ENCODE results near the gene PID1.

Gene PID1

DNA sequence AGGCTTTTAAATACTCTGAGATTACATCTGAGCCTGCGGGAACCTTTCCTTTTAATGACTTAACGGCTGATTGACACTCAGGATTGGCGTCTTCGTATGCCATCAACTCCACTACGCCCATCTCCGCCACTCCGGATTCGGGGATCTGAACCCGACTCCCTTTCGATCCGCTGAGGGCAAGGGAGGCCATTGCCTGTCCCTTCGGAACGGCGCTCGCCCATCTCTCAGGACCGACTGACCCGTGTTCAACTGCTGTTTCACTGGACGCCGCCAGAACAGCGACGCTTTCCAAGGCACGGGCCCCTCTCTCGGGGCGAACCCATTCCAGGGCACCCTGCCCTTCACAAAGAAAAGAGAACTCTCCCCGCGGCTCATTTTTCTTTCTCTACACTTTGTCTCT, 90.4 kb downstream of the PID1 start:
- TF ChIP-seq ZNF274 (IDR thresholded peaks at IDR 0.05; ENCODE audit: low read depth, low read length) = no peak
- no peak for TF ChIP-seq YY1 (IDR thresholded peaks at IDR 0.05; ENCODE audit: insufficient read depth, insufficient read length)
- no peak for TF ChIP-seq SUZ12 (IDR thresholded peaks at IDR 0.05; ENCODE audit: extremely low read depth, insufficient read depth, insufficient read length)
- DNase-seq (ENCODE audit: low read depth, low spot score) = no peak
- no peaks in the 10 kb centered on the region for H3K27me3 ChIP-seq (ENCODE audit: insufficient read depth, insufficient read length)
- no peaks in the 10 kb centered on the region for H3K9me3 ChIP-seq (ENCODE audit: insufficient read depth, low read length)
- H3K36me3 ChIP-seq (ENCODE audit: insufficient read depth, insufficient read length, low read length) = no peaks in the 10 kb centered on the region
- no peak overlapping the region for H3K9ac ChIP-seq (ENCODE audit: insufficient read length, low read depth)
- H3K4me3 ChIP-seq (ENCODE audit: insufficient read length, low read depth) = no peak overlapping the region
- H3K4me1 ChIP-seq (ENCODE audit: insufficient read depth, insufficient read length) = no peaks in the 10 kb centered on the region

DNA sequence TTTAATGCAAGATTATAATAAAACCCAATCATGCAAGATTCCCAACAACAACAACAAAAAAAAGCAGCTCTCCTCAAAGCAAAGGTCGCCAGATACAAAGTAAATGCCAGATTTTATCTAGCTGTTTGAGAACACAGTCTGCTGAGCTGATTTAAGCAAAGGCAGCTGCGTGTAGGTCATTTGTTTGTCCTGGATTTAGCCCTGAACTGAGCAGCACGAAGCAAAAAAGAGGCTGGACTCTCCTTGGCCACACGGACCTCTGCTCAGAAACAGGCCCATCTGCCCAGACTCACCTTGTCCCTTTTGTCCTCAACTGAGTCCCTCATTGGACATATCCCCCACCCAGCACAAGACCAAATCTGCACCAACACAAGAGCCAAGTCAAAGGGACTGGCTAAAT, 91.5 kb downstream of the PID1 start:
- H3K36me3 ChIP-seq (ENCODE audit: insufficient read depth, insufficient read length, low read length) = no peaks in the 10 kb centered on the region
- no peak overlapping the region for H3K4me3 ChIP-seq (ENCODE audit: insufficient read length, low read depth)
- H3K9ac ChIP-seq (ENCODE audit: insufficient read length, low read depth) = no peak overlapping the region
- DNase-seq (ENCODE audit: low read depth, low spot score) = no peak
- no peaks in the 10 kb centered on the region for H3K27me3 ChIP-seq (ENCODE audit: insufficient read depth, insufficient read length)
- no peaks in the 10 kb centered on the region for H3K9me3 ChIP-seq (ENCODE audit: insufficient read depth, low read length)
- no peaks in the 10 kb centered on the region for H3K4me1 ChIP-seq (ENCODE audit: insufficient read depth, insufficient read length)
- TF ChIP-seq ZNF274 (IDR thresholded peaks at IDR 0.05; ENCODE audit: low read depth, low read length) (no peak), SUZ12 (IDR thresholded peaks at IDR 0.05; ENCODE audit: extremely low read depth, insufficient read depth, insufficient read length) (no peak), YY1 (IDR thresholded peaks at IDR 0.05; ENCODE audit: insufficient read depth, insufficient read length) (no peak)

DNA sequence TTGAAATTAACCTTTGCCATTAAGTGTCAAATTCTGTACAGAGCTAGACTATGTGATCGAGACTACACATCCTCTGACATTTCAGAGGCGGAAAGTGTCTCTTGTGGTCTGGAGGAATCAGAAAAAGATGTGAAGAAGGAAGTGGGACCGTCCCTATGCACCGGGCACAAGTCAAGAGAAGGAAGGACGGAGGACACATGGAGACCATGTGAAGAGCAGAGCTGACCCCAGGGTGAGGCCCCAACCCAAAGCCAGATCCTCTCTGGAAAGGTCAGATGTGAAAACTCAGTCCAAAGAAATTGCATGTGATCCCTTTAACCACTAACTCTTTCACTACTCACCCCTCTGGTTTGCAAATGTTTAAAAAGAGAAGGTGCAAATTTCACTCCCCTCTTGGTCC, 92.4 kb downstream of the PID1 start:
- Histone ChIP-seq H3K4me3 (ENCODE audit: insufficient read length, low read depth) (no peak overlapping the region), H3K9me3 (ENCODE audit: insufficient read depth, low read length) (no peaks in the 10 kb centered on the region), H3K36me3 (ENCODE audit: insufficient read depth, insufficient read length, low read length) (no peaks in the 10 kb centered on the region), H3K9ac (ENCODE audit: insufficient read length, low read depth) (no peak overlapping the region), H3K27me3 (ENCODE audit: insufficient read depth, insufficient read length) (no peaks in the 10 kb centered on the region), H3K4me1 (ENCODE audit: insufficient read depth, insufficient read length) (no peaks in the 10 kb centered on the region)
- TF ChIP-seq YY1 (IDR thresholded peaks at IDR 0.05; ENCODE audit: insufficient read depth, insufficient read length) (no peak), SUZ12 (IDR thresholded peaks at IDR 0.05; ENCODE audit: extremely low read depth, insufficient read depth, insufficient read length) (no peak), ZNF274 (IDR thresholded peaks at IDR 0.05; ENCODE audit: low read depth, low read length) (no peak)
- DNase-seq (ENCODE audit: low read depth, low spot score) = no peak

DNA sequence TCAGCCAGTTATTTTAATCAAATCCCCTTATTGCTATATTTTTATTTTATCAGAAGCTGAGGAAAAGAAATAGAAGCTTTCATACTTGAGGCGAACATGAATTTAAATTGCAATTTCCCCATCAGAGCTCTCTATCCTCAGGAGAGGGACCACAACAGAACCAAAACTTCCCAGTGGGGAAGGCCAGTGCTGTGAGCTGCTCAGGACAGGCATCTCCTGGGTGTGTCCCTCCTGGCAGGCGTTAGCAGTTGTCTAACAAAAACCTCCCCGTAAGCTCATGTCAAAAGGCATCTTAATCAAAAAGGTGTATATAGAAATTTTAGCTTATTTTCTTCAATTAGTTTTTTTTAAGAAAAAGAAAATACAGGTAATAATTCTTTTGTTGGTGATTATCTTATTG, 93.0 kb downstream of the PID1 start:
- Histone ChIP-seq H3K9me3 (ENCODE audit: insufficient read depth, low read length) (no peaks in the 10 kb centered on the region), H3K9ac (ENCODE audit: insufficient read length, low read depth) (no peak overlapping the region), H3K4me3 (ENCODE audit: insufficient read length, low read depth) (no peak overlapping the region), H3K4me1 (ENCODE audit: insufficient read depth, insufficient read length) (no peaks in the 10 kb centered on the region), H3K36me3 (ENCODE audit: insufficient read depth, insufficient read length, low read length) (no peaks in the 10 kb centered on the region), H3K27me3 (ENCODE audit: insufficient read depth, insufficient read length) (no peaks in the 10 kb centered on the region)
- TF ChIP-seq ZNF274 (IDR thresholded peaks at IDR 0.05; ENCODE audit: low read depth, low read length) = no peak
- TF ChIP-seq YY1 (IDR thresholded peaks at IDR 0.05; ENCODE audit: insufficient read depth, insufficient read length) = no peak
- TF ChIP-seq SUZ12 (IDR thresholded peaks at IDR 0.05; ENCODE audit: extremely low read depth, insufficient read depth, insufficient read length) = no peak
- no peak for DNase-seq (ENCODE audit: low read depth, low spot score)

DNA sequence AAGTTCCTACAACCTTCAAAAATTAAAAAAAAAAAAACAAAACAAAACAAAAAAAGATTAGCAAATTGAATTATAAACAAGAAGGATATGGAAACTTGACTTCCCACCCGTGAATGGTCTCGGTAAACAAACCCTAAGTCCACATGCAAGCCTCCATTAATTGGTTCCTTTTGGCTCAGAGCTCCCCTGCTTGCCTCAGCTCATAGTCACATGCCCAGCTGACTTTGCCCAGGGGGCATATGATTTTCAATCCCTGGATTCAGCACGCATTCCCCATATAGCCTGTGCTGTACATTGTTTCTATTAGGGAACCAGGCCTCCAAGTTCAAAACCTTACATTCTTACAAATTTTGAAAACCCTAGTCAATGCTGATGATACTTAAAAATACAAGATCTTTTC, 95.0 kb downstream of the PID1 start:
- Histone ChIP-seq H3K9ac (ENCODE audit: insufficient read length, low read depth) (no peak overlapping the region), H3K36me3 (ENCODE audit: insufficient read depth, insufficient read length, low read length) (no peaks in the 10 kb centered on the region), H3K4me1 (ENCODE audit: insufficient read depth, insufficient read length) (no peaks in the 10 kb centered on the region), H3K27me3 (ENCODE audit: insufficient read depth, insufficient read length) (no peaks in the 10 kb centered on the region), H3K4me3 (ENCODE audit: insufficient read length, low read depth) (no peak overlapping the region), H3K9me3 (ENCODE audit: insufficient read depth, low read length) (peaks cover 8% of the 10 kb centered on the region; the same call in 1 of the 2 replicates)
- TF ChIP-seq YY1 (IDR thresholded peaks at IDR 0.05; ENCODE audit: insufficient read depth, insufficient read length) = no peak
- TF ChIP-seq ZNF274 (IDR thresholded peaks at IDR 0.05; ENCODE audit: low read depth, low read length) = no peak
- TF ChIP-seq SUZ12 (IDR thresholded peaks at IDR 0.05; ENCODE audit: extremely low read depth, insufficient read depth, insufficient read length) = no peak
- DNase-seq (ENCODE audit: low read depth, low spot score) = no peak

DNA sequence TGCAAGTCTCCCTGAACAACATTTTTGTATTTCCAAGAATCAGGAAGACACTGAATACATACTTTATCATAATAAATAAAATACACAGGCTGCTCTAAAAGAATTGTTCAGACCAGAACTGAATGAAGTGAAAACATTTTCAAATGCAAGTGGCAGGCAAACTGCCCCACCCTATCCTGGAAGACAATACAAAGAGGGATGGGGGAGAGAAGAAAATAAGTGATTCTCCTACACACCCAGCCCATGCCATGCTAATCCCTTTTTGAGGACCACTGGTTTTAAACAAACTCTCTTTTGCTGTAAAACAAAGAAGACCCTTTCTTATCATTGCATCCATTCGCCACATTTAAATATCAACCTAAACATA, 95.6 kb downstream of the PID1 start:
- TF ChIP-seq SUZ12 (IDR thresholded peaks at IDR 0.05; ENCODE audit: extremely low read depth, insufficient read depth, insufficient read length) (no peak), ZNF274 (IDR thresholded peaks at IDR 0.05; ENCODE audit: low read depth, low read length) (no peak), YY1 (IDR thresholded peaks at IDR 0.05; ENCODE audit: insufficient read depth, insufficient read length) (no peak)
- H3K36me3 ChIP-seq (ENCODE audit: insufficient read depth, insufficient read length, low read length) = no peaks in the 10 kb centered on the region
- H3K4me1 ChIP-seq (ENCODE audit: insufficient read depth, insufficient read length) = no peaks in the 10 kb centered on the region
- no peak overlapping the region for H3K4me3 ChIP-seq (ENCODE audit: insufficient read length, low read depth)
- H3K9me3 ChIP-seq (ENCODE audit: insufficient read depth, low read length) = peaks cover 8% of the 10 kb centered on the region; the same call in 1 of the 2 replicates
- no peak for DNase-seq (ENCODE audit: low read depth, low spot score)
- no peaks in the 10 kb centered on the region for H3K27me3 ChIP-seq (ENCODE audit: insufficient read depth, insufficient read length)
- no peak overlapping the region for H3K9ac ChIP-seq (ENCODE audit: insufficient read length, low read depth)

DNA sequence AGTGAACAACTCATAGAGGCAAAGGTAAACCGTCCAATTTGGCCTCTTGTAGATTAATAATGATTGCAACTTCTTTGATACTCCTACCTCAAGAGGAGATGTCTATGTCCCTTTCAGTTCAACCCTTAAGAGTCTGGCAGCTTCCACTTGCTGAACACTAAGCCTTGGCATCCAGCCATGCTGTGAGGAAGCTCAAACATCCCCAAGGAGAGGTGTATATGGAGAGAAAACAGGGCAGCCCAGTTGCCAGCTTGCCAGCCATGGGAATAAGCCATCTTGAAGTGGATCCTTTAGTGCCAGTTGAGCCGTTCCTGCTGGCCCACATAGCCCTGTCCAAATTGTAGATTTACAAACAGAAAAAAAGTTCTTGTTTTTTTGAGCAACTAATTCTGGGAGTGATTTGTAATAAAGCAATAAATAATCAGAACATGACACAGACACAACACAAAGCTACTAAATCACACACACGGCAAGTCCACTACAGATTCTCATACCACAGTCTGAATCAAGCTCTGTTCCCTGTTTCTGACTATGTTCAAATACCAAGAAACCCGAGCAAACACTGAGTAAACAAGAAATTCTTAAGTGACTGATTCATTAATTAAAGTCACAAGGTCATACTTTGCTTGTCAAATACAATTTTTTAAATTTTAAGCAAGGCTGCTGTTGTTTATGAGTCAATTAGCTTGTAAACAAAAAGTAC, 96.1 kb downstream of the PID1 start:
- TF ChIP-seq YY1 (IDR thresholded peaks at IDR 0.05; ENCODE audit: insufficient read depth, insufficient read length) (no peak), SUZ12 (IDR thresholded peaks at IDR 0.05; ENCODE audit: extremely low read depth, insufficient read depth, insufficient read length) (no peak), ZNF274 (IDR thresholded peaks at IDR 0.05; ENCODE audit: low read depth, low read length) (no peak)
- H3K36me3 ChIP-seq (ENCODE audit: insufficient read depth, insufficient read length, low read length) = no peaks in the 10 kb centered on the region
- no peak overlapping the region for H3K4me3 ChIP-seq (ENCODE audit: insufficient read length, low read depth)
- peaks cover 8% of the 10 kb centered on the region; the same call in 1 of the 2 replicates for H3K9me3 ChIP-seq (ENCODE audit: insufficient read depth, low read length)
- no peaks in the 10 kb centered on the region for H3K4me1 ChIP-seq (ENCODE audit: insufficient read depth, insufficient read length)
- DNase-seq (ENCODE audit: low read depth, low spot score) = no peak
- H3K9ac ChIP-seq (ENCODE audit: insufficient read length, low read depth) = no peak overlapping the region
- no peaks in the 10 kb centered on the region for H3K27me3 ChIP-seq (ENCODE audit: insufficient read depth, insufficient read length)
